PC-3 (cell line): Measurements from ENCODE around the gene GLIPR2. TPM values are rescaled to one million over a fixed set of nuclear protein-coding genes. Genes with fewer than 3 reads are reported as not detected.

ENCODE experiments used
- ATAC-seq: fragments of 200-7000 bp; cut with Tn5 transposase; 2 replicates; pipeline ENCODE4 v1.9.1; 2020; ENCODE audit warnings: mild to moderate bottlenecking, moderate library complexity
- BruUV-seq: library from RNA; stranded (reverse); fragments of 400-500 nt; replicated peaks from 2 replicates; lab custom pipeline; 2021; lab: Mats Ljungman, UMichigan
- CTCF ChIA-PET: fragments of 300-600 bp; sonication (Branson Sonifier 250); formaldehyde crosslinking; loops from one replicate; lab custom pipeline; 2022; ENCODE audit warnings: antibody characterized with exemption; lab: Charles Lee
- POLR2A ChIA-PET: fragments of 300-600 bp; sonication (Branson Sonifier 250); formaldehyde crosslinking; loops from one replicate; lab custom pipeline; 2022; ENCODE audit warnings: antibody characterized with exemption; ENCODE audit not compliant: unreplicated experiment; lab: Charles Lee
- DNase-seq: peaks from one replicate; pipeline ENCODE4 v3.0.0-alpha.2; 2015
- H2AFZ ChIP-seq: fragments of 300-600 bp; sonication (generic); 2 replicates; pipeline ENCODE4 v1.6.0; 2016; ENCODE audit warnings: antibody characterized with exemption, low read length
- H3F3A ChIP-seq: fragments of 300-600 bp; sonication (generic); one replicate; pipeline ENCODE4 v1.6.0; 2017; ENCODE audit warnings: antibody characterized with exemption, low read length, control low read depth, mild to moderate bottlenecking; ENCODE audit not compliant: unreplicated experiment
- H3K27ac ChIP-seq: fragments of 300-600 bp; sonication (generic); 2 replicates; pipeline ENCODE4 v1.5.1; 2016; ENCODE audit warnings: mild to moderate bottlenecking, low read length
- H3K27me3 ChIP-seq: fragments of 300-600 bp; sonication (generic); 2 replicates; pipeline ENCODE4 v1.6.1; 2016; ENCODE audit warnings: low read length, mixed read lengths
- H3K36me3 ChIP-seq: fragments of 300-600 bp; sonication (generic); 2 replicates; pipeline ENCODE4 v1.6.1; 2016; ENCODE audit warnings: low read depth, mixed run types, low read length, mixed read lengths
- H3K4me1 ChIP-seq: fragments of 300-600 bp; sonication (generic); 2 replicates; pipeline ENCODE4 v1.5.1; 2016; ENCODE audit warnings: low read length; ENCODE audit not compliant: insufficient read depth
- H3K4me2 ChIP-seq: fragments of 300-600 bp; sonication (generic); 2 replicates; pipeline ENCODE4 v1.6.0; 2016; ENCODE audit warnings: low read length
- H3K4me3 ChIP-seq: fragments of 300-600 bp; sonication (generic); 2 replicates; pipeline ENCODE4 v1.5.1; 2016; ENCODE audit warnings: mild to moderate bottlenecking, low read length, mixed read lengths
- H3K79me2 ChIP-seq: fragments of 300-600 bp; sonication (generic); 2 replicates; pipeline ENCODE4 v1.6.1; 2017; ENCODE audit warnings: low read length, mixed read lengths
- H3K9ac ChIP-seq: fragments of 300-600 bp; sonication (generic); 2 replicates; pipeline ENCODE4 v1.6.0; 2016; ENCODE audit warnings: mild to moderate bottlenecking, low read length
- H3K9me2 ChIP-seq: fragments of 300-600 bp; sonication (generic); replicated peaks from 2 replicates; pipeline ENCODE4 v1.6.1; 2016; ENCODE audit warnings: mixed run types, low read length, mixed read lengths
- H3K9me3 ChIP-seq: fragments of 300-600 bp; sonication (generic); 2 replicates; pipeline ENCODE4 v1.6.1; 2016; ENCODE audit warnings: low read length, mixed read lengths
- H4K20me1 ChIP-seq: fragments of 300-600 bp; sonication (generic); 2 replicates; pipeline ENCODE4 v1.6.1; 2016; ENCODE audit warnings: low read length, mixed read lengths
- EZH2 ChIP-seq: fragments of 300-600 bp; sonication (generic); IDR thresholded peaks from one replicate; pipeline ENCODE4 v1.6.1; 2017; ENCODE audit warnings: antibody characterized with exemption, mild to moderate bottlenecking, low read length; ENCODE audit not compliant: unreplicated experiment
- EZH2phosphoT487 ChIP-seq: fragments of 300-600 bp; sonication (generic); IDR thresholded peaks from 2 replicates; pipeline ENCODE4 v1.6.1; 2018; ENCODE audit warnings: mild to moderate bottlenecking, antibody characterized with exemption, low read length, borderline replicate concordance
- intact Hi-C: fragments of 100-400 bp; cut with micrococcal nuclease; formaldehyde crosslinking; loops from 2 replicates; pipeline ENCODE4 v1.9.0; 2023
- total RNA-seq: library from RNA; depleted of rRNA; stranded (reverse); fragments of >200 nt; gene quantifications from 2 replicates; pipeline ENCODE4 v1.2.3, GENCODE V29; 2014
- TF ChIP-seq, protein P1 (sequence below): fragments of 300-600 bp; sonication (generic); conservative IDR thresholded peaks from 2 replicates; pipeline ENCODE4 v1.5.1; 2017; ENCODE audit warnings: antibody characterized with exemption, low read depth, mild to moderate bottlenecking, low read length

GLIPR2 gene
- total RNA-seq, 1 experiment from 2014 or later = 6.7 TPM

DNA sequence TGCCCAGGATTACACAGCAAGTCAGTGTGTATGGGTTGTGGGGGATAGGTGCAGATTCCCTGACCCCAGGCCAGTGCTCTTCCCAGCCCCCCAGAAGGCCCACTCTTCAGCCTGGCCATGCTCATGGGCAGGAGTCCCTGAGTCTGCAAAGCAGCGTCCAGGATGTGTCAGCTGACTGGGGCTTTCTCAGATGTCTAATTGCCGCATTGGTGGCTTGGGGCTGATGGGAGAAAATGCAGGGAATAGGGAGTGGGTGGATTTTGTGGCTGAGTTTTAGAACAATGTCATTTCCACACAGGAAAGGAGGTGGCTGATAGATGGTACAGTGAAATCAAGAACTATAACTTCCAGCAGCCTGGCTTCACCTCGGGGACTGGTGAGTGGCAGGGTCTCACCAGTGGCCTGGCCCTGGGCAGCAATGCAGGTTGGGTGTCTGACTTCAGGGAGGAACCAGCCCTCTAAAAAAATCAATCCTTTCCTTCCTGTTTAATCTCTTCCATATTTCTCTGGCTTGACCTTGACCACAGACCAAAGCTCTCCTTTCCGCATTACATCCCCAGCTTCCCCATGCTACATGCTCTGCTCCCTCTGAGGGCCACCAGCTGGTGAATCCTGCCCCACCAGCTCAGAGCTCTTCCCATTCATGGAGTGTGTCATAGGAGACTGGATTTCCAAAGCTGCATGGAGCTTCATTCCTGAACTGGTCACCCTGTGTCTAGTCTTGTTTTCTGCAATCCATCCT, 14.2 kb downstream of the GLIPR2 start:
- ATAC-seq = no peak
- Histone ChIP-seq H3K27ac (no peak overlapping the region), H3K9me2 (no peaks in the 10 kb centered on the region), H3K36me3 (no peaks in the 10 kb centered on the region), H3K9ac (no peak overlapping the region), H4K20me1 (no peaks in the 10 kb centered on the region), H3K27me3 (no peaks in the 10 kb centered on the region), H3K4me1 (peaks cover 28% of the 10 kb centered on the region), H3K4me3 (no peak overlapping the region), H2AFZ (no peak overlapping the region), H3K79me2 (no peaks in the 10 kb centered on the region), H3K4me2 (no peak overlapping the region), H3K9me3 (no peaks in the 10 kb centered on the region), H3F3A (no peaks in the 10 kb centered on the region)
- intact Hi-C loops = no loop called here
- DNase-seq = no peak
- BruUV-seq = no TSS peak
- ChIA-PET POLR2A (no interaction called here), CTCF (no interaction called here)
- TF ChIP-seq EZH2 (no peak), EZH2phosphoT487 (no peak)
- TF ChIP-seq, protein P1, sequence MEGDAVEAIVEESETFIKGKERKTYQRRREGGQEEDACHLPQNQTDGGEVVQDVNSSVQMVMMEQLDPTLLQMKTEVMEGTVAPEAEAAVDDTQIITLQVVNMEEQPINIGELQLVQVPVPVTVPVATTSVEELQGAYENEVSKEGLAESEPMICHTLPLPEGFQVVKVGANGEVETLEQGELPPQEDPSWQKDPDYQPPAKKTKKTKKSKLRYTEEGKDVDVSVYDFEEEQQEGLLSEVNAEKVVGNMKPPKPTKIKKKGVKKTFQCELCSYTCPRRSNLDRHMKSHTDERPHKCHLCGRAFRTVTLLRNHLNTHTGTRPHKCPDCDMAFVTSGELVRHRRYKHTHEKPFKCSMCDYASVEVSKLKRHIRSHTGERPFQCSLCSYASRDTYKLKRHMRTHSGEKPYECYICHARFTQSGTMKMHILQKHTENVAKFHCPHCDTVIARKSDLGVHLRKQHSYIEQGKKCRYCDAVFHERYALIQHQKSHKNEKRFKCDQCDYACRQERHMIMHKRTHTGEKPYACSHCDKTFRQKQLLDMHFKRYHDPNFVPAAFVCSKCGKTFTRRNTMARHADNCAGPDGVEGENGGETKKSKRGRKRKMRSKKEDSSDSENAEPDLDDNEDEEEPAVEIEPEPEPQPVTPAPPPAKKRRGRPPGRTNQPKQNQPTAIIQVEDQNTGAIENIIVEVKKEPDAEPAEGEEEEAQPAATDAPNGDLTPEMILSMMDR = no peak

DNA sequence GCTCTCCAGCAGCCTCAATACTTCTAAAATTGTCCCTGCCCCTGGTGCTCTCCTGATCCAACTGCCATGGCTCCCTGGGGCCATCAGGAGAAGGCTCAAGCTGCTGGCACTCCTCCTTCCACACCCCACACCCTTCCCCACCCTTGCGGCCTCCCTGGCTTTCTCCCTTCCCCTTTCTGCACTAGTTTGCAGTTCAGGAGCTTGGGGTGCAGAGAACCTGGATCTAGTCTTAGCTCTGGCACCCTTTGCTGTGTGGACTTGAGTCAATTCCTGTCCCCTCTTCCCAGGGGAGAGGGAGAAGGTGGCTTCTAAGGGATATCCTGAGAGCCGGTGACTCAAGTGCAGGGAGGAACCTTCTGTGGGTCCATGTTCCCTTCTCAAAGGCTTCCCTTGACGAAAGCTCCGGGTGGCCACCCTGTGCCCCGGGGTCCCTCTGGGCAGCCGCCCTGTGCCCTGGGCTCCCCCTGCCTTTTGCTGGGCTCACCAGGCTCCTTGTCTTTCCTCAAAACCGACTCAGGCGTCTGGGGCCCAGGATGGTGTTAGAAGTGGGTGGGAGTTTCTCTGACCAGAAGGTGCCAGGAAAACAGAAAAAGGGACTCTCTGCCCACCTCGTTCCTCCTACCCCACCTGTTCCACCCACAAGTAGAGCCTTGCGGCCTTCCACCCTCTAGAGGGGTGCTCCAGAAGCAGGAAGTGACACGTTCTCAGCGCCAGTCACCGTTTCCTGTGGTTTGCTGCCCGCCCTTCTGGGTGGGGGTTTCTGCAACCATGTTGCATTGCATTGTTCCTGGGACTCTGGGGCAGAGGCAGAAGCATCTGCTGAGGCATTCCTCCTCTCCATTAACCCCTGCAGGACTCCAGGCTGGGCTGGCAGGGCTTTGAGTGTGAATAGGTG, 15.0 kb downstream of the GLIPR2 start:
- no peaks in the 10 kb centered on the region for H4K20me1 ChIP-seq
- no peak overlapping the region for H3K4me3 ChIP-seq
- intact Hi-C loops = no loop called here
- no peak overlapping the region for H3K27ac ChIP-seq
- TF ChIP-seq EZH2phosphoT487 = no peak
- TF ChIP-seq, protein P1 = no peak
- no peak for TF ChIP-seq EZH2
- H3K9me3 ChIP-seq = no peaks in the 10 kb centered on the region
- BruUV-seq = no TSS peak
- CTCF ChIA-PET = no interaction called here
- ATAC-seq (peak; percentile 37), DNase-seq (peak; percentile 14)
- H3K9me2 ChIP-seq = no peaks in the 10 kb centered on the region
- no peaks in the 10 kb centered on the region for H3K79me2 ChIP-seq
- H3K4me2 ChIP-seq = no peak overlapping the region
- no peaks in the 10 kb centered on the region for H3F3A ChIP-seq
- no peak overlapping the region for H3K9ac ChIP-seq
- no peak overlapping the region for H2AFZ ChIP-seq
- POLR2A ChIA-PET = no interaction called here
- H3K27me3 ChIP-seq = no peaks in the 10 kb centered on the region
- peaks cover 28% of the 10 kb centered on the region for H3K4me1 ChIP-seq
- H3K36me3 ChIP-seq = peaks cover 2% of the 10 kb centered on the region; the same call in 1 of the 2 replicates
